Vagina (tissue), 2 donors: ENCODE measurements around the gene MYO3B.

Experiments
- POLR2AphosphoS5 ChIP-seq, 2 donors: sonication (generic); formaldehyde crosslinking; IDR thresholded peaks; one replicate each; pipeline ENCODE4 v1.9.0; 2017; ENCODE audit warnings: antibody characterized with exemption in 2 of 2, mild to moderate bottlenecking in 2 of 2, low read depth in 1 of 2; ENCODE audit not compliant: insufficient read depth in 1 of 2
- TF ChIP-seq, protein P1 (sequence below), 3 experiments: fragments of 450-650 bp in 2 of 3; fragments of 200-600 bp in 1 of 3; sonication (generic) in 1 of 3; IDR thresholded peaks; one replicate each; pipeline ENCODE4 v1.5.1; 2017 to 2019; ENCODE audit warnings: antibody characterized with exemption in 3 of 3, mild to moderate bottlenecking in 2 of 3, moderate library complexity in 2 of 3

DNA sequence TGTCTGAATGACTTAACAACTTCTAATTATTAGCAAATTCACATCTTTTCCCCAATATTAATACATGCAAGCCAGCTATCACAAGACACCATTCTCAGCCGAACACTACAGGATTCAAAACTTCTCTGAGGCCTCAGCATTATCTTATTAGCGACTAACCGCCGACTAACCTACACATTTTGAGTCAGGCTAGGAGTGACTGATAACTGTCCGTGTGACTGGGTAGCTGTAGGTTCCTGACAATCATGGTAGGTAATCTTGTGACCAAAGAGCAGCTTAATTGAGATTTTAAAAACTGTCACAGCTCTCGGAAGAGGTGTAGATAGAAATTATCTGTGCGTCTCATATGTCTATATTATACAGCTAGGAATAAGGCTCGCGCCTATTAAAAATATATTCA lies 493.1 kb downstream of the MYO3B start:
- TF ChIP-seq, protein P1, sequence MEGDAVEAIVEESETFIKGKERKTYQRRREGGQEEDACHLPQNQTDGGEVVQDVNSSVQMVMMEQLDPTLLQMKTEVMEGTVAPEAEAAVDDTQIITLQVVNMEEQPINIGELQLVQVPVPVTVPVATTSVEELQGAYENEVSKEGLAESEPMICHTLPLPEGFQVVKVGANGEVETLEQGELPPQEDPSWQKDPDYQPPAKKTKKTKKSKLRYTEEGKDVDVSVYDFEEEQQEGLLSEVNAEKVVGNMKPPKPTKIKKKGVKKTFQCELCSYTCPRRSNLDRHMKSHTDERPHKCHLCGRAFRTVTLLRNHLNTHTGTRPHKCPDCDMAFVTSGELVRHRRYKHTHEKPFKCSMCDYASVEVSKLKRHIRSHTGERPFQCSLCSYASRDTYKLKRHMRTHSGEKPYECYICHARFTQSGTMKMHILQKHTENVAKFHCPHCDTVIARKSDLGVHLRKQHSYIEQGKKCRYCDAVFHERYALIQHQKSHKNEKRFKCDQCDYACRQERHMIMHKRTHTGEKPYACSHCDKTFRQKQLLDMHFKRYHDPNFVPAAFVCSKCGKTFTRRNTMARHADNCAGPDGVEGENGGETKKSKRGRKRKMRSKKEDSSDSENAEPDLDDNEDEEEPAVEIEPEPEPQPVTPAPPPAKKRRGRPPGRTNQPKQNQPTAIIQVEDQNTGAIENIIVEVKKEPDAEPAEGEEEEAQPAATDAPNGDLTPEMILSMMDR (IDR thresholded peaks at IDR 0.05): no peak
- no peak for TF ChIP-seq POLR2AphosphoS5 (IDR thresholded peaks at IDR 0.05; ENCODE audit: insufficient read depth in 1 of 2, low read depth in 1 of 2)
